NCI-H1417 (cell line): Measurements from ENCODE around the gene EPS15.

Experiments used
- DNase-seq, 3 experiments: peaks; one replicate each; lab custom pipeline; 2025; lab: John Stamatoyannopoulos, UW

EPS15 gene

DNA sequence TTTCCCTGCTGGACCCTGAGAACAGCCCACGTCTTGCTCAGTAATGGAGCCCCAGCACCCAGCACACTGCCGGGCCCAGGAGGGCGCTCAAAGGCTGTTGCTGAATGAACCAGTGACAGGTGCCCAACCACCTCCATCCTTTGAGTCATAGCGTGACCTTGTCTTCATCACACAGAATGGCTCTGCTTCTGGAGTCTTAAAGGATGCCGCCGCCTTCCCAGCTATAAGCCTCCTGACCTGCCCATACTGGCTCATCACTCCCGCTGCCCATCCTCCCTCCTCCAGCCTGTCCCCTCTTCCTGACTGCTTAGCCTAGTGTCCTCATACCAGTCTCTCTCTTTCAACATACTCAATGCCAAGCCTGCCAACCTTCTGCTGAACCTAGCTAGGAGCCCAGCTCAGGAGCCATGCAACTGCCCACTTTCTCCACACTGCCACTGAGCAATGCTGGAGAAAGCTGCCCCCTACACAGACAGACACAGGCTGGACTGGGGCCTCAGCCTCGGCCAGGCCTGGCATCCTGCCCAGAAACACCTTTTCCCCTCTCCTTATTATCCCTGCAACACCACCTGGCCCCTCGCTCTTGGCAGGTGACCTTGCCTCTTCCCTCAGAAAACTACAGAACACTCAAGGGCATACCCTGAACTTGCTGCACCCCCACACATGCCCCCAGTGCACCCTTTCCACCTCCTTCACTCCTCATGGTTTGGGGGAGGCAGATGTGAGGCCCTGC, 202.8 kb downstream of the EPS15 start:
- peak in 2 of 3 experiments; percentile 22 to 65 for DNase-seq

DNA sequence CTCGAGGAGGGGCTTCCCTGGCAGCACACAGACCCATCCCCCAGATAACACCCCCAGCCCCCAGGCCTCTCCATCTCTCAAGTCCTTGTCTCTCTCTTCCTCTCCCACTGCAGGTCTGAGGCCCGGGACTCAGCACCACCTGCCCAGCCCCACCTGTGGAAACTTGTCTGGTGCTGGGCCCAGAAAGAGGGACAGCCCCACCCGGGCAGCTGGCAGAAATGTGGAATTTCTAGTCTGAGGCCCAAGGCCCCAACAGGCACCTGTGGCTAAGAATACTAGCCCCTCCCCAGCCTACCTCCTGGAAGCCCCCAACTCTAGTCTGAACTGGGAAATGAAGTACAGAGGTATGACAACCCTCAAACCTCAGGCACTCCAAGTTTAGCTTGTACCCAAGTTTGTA, 204.1 kb downstream of the EPS15 start:
- no peak for DNase-seq

DNA sequence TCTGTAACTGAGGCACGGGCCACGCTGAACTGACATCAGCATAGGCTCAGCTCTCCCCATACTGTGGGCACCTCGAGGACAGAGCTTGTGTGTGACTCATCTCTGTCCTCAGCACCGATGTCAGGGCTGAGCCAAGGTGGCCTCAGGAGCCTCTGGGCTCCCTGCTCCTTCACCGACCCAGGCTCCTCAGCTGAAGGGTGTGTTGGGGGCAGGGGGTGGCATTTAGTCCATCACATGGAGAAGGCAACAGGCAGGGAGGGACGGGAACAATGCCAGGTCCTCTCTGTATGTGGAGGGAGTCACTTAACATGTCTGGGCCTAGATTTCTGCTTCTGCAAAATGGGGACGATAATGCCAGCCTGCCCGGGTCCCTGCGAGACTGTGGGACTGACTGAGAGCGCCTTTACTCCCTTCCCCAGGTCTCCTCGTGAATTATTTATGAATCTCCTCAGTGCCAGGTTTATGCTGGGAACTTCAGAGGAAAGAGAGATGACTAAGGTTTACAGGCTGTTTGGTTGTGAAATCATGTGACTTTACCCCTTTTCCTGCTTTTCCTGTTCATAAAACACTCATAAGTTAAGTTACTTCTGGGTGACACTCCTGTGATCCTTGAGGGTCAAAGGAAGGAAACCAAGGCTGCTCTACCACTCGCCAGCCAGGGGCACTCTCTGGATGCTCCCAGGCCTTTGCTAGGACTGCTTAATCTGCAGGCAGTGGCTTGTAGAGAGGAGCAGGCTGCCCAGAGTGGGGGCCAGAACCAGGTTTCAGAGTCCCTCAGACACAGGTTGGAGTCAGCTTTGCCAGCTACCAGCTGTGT, 204.9 kb downstream of the EPS15 start:
- no peak for DNase-seq

DNA sequence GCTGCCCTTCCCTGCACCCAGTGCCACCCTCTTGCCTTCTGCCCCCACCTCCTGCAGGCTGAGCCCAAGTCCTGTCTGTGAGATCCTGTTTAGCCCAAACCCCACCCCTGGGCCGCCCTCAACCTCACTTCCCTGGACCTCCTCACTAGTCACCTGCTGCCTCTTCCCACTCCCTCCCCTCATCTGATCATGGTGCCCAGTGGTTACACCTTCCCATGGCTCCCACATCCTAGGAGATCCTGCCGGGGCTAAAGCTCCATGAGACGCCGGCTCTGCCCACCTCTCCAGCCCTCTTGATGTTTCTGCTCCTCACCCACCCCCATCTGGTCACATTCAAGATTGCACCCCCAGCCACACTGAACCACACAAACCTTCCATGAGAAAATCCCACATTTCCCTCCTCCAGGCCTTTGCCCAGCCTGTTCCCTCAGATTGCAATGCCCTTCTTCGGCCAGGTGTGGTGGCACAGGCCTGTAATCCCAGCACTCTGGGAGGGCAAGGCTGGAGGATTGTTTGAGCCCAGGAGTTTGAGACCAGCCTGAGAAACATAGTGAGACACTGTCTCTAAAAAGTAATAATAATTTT, 205.7 kb downstream of the EPS15 start:
- DNase-seq = no peak

DNA sequence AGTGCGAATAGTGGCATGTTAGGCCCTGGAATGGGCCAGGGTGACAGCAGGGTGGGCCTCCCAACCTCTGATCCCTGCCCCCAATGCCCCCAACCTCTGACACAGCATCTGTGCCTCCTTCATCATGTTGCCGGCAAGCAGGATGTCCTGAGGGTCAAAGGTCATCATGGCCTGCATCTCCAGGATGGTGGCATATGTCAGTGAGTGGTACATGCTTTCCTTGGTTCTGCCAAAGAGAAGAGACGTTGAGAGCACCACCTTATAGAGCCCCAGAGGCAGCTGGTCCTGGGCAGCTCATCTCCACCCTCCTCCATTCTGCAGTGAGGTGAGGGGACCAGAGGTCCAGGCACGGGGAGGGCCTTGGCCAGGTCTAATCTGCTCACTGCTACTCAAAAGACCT, 206.3 kb downstream of the EPS15 start:
- DNase-seq = no peak

DNA sequence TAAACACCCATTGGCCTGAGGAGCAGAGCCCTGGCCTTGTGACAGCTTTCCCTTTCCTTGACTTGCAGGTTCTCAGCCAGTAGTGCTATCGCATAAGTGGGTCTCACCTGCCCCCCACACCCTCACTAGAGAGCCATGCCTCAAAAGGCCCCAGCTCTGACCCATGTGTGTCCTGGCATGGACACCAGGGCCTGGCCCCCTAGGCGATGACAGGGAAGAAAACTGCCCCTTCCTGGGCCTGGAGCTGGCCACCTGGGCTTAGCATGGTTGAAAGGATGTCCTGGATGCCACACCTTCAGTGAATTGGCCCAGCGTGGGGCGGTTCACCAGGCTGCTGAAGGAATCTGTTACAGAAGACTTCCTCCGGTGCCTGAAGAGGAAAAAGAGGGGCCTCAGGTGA, 207.2 kb downstream of the EPS15 start:
- DNase-seq = no peak

DNA sequence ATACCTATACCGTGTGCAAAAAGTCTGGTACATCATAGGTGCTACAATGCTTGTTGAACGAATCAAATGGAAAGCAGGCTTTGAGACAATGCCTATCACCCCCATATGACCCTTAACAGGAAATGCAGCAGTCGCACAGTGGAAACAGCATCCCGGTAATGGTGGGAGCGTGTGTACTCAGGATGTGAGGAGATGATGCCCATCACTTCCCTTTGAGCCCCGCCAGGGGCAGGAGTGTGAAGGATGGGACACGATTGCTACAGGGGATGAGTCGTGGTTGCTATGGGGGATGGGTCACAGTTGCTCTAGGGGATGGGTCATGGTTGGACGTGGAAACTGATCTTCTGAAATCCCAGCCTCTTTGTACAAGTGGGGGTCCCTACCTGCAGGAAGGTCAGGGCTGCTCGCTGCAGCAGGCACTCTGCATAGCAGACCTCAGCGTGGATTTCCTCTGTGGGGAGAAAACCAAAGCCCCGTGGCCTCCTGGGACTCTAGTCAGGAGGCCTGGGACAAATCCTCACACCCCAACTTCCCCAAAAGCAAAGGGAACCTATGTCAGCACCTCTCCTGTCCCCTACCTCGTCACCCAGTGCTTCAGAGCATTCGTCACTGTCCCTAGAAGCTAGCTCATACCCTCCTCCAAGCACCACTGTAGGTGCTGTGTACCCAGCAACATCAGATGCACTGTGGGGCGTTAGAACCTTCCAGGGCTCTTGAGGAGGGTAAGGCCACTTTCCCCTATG, 208.0 kb downstream of the EPS15 start:
- no peak for DNase-seq

DNA sequence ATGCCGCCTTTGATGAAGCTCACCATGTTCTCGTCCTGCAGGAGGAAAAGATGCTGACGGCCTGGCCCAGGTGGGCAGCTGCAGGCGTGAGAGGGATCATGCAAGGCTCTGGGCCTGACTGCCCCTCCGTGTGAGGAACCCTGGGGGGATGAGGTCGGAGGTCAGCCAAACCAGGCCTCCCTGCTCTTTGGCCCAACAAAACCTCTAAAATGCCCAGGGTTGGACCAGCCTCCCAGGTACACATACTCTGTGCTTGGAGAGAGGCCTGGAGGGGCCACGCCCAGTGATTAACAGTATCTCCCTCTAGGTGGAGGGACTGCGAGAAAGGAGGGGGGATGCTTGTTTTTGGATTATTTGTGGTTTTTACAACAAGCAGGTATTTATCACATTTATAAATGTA, 209.8 kb downstream of the EPS15 start:
- DNase-seq = no peak

DNA sequence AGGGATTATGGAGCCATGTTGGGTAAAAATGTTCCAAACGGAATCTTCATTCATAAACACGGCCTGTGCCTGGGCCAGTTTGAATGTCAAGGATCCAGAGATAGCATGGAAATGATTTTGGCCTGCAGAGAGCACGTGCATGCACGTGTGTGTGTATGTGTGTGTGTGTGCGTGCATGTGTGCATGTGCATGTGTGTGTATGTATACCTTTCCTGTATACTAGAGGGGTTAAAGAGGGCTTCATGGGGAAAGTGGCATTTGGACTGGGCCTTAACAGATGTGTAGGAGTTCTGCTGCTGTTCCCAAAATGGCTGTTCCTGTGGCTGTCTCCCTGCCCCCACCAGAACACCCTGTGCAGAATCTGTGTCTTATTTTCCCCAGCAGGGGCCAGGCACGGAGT, 210.4 kb downstream of the EPS15 start:
- DNase-seq = no peak

DNA sequence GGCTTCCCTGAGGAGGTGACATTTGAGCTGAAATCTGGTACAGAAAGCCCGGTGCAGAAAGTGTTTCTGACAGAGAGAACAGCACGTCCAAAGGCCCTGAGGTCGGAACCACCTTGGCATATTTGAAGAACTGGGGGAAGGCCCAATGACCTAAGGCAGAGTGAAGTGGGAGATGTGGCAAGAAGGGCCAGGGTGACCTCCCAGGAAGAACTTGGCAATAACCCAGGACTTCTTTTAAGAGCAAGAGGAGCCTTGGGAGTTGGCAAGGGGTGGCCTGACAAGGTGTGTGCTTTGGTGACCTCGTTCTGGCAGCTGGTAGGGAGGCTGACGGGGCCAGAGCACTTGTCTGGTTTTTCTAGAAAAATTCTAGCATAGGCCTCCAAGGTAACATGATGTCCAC, 212.1 kb downstream of the EPS15 start:
- no peak for DNase-seq

DNA sequence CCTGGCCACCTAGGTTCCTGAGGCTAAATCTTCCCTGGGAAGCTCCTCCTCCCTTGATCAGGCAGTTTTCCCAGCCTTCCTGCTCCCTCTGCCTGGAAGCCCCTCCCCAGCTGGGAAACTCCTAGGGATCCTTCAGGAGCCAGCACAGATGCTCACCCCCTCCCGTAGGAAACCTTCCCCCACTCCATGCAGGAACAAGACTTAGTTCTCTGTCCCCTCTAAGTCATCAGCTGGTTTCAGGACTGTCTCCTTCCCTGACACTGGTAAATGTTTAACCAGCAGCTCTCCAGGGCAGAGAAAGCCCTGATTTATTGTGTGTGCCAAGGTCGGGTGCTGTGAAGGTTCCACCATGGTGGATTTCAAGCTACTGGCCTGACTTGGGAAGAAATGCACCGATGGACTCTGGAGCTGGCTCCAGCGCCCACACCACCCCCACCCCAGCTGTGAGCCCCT, 213.7 kb downstream of the EPS15 start:
- no peak for DNase-seq

DNA sequence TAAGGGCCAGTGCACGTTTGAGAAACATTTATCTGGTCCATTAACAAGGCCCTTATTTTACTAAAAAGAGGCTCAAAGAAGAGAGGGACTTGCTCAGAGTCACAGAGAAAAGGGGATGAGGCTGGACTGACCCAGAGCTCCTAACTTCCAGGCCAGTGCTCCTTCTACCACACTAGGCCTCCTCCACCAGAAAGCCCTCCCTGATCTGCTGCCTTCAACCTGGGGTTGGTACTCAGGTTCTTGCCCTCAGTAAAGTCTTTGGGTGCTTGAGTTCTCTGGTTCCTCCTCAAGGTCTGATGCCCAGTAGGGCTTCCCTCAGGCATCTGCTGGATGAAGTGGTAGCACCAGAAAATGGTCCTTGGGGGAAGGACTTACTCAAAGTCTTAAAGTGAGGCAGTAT, 214.7 kb downstream of the EPS15 start:
- DNase-seq = no peak
